Ammon's horn (tissue), 1 donor: ENCODE data around the gene MYCBP2.
"Not testable (repeated sequence)": the region's sequence is repeated elsewhere in the genome, so short reads cannot be mapped to it uniquely, and the experiment has no call there.

ENCODE experiments used
- DNase-seq: peaks from one replicate; pipeline ENCODE4 v3.0.0-alpha.2; 2016; ENCODE audit warnings: low spot score

Gene MYCBP2, protein sequence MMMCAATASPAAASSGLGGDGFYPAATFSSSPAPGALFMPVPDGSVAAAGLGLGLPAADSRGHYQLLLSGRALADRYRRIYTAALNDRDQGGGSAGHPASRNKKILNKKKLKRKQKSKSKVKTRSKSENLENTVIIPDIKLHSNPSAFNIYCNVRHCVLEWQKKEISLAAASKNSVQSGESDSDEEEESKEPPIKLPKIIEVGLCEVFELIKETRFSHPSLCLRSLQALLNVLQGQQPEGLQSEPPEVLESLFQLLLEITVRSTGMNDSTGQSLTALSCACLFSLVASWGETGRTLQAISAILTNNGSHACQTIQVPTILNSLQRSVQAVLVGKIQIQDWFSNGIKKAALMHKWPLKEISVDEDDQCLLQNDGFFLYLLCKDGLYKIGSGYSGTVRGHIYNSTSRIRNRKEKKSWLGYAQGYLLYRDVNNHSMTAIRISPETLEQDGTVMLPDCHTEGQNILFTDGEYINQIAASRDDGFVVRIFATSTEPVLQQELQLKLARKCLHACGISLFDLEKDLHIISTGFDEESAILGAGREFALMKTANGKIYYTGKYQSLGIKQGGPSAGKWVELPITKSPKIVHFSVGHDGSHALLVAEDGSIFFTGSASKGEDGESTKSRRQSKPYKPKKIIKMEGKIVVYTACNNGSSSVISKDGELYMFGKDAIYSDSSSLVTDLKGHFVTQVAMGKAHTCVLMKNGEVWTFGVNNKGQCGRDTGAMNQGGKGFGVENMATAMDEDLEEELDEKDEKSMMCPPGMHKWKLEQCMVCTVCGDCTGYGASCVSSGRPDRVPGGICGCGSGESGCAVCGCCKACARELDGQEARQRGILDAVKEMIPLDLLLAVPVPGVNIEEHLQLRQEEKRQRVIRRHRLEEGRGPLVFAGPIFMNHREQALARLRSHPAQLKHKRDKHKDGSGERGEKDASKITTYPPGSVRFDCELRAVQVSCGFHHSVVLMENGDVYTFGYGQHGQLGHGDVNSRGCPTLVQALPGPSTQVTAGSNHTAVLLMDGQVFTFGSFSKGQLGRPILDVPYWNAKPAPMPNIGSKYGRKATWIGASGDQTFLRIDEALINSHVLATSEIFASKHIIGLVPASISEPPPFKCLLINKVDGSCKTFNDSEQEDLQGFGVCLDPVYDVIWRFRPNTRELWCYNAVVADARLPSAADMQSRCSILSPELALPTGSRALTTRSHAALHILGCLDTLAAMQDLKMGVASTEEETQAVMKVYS (N-terminal part only)

DNA sequence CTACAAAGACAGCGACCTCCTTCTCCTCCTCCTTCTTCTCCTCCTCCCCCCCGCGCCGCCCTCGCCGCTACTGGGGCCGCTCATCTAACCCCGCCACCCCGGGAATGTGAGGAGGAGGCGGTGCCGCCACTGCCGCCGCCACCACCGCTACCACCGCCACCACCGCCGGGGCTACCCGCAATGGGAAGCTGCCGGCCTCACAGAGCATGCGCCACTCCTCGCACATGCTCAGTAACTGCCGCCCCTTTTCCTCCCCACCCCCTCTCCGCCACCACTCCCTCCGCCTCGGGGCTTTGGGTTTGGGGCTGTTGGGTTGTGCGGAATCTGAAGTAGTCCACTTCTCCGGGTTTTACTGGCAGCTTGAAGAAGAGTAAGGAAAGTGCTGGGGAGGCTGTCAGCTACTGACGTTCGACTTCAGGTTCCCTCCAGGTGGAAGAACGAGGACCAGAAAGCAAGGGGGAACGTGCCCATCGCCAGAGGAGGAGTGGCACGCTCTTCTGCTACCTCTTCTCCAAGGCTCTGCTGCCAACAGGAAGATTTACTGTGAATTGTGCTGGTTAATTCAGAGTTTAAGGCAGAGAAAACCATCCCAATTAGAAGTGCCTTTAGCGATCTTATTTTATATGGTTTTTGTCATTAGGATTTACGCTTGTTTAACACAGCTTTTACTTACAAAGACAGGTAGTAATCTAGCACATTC is at the start of gene MYCBP2:
Gene MYCBP2, minus strand, starts transcription at position 190 of the 700 bp plus-strand sequence. CDS start 319 bp downstream, outside the sequence.
- peak; percentile 97 for DNase-seq

DNA sequence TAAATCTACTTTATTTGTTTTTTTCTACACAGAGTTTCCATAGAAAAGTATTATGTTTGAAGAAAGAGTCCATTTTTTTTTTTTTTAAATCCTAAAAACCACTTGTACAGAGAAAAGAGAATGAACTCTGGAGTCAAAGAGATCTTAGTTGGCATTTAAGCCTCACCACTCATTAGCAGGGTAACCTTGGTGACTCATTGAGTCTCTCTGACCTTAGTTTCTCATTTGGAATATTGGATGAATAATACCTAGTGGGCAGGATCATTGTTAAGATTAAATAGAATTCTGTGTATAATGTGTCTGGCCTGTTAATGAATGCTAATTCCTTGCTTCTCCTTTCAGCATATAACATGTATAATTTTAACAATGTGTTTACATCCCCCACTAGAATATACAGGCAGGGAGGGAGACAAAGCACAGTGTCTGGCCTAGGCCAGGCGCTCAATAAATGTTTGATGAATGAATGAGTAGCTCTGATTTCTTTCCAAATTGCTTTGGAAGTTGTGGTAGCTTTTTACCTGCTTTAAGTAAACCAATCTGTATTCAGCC is 48.7 kb upstream of the MYCBP2 start:
- peak; percentile 13 for DNase-seq

DNA sequence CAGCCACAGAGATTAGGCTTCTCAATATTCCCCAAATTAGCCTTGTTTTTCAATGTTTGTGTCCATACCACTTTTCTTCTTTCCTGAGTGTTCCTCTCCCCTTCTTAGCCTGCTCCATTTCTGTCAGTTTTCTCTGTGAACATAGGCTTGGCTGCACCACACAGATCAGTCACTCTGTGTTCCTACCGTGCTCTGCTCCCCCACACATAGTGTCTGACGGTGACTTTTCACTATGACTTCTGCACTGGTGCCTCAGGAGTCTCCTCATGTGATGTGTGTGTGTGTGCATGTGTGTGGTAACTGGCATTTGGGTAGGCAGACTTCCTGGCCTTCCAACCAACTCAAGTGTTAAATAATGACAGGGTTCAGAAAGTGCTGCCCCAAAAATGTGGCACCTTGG is 47.9 kb upstream of the MYCBP2 start:
- DNase-seq = peak; percentile 43

DNA sequence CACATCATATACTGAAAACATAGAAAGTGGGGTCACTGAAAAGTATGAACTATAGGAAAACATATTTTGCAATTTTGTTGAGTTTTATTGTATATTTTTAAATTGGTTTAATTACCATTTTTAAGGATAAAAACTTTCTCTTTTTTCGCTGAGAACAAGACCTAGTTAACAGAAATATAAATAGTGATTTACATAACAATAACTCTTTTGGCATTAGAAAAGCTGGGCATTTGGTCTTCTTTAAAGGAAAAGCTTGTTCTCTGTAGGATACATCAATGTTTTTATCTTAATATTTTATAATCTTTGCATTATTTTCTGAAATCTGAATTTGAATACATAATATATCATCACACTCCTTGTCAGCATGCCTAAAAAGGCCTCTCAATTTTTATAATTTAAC is 47.4 kb upstream of the MYCBP2 start:
- DNase-seq = no peak

DNA sequence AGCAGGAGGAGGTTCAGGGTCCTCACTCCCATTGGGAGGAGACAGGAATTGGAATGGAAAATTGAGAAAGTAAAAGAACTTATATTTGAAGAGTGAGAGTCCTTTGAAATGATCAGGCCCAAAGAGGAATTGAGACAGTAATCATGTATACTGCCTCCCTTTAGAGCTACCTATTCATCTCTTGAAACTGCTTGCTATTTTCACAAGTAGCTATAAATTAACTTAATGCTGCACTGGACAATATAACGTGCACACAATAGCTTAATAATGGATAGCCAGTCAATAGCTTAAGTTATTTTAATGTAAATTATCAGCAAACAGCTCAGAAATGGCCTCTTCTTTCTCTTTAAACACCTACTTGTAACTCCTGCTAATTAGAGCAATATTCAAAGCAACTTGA is 46.6 kb upstream of the MYCBP2 start:
- DNase-seq = no peak

DNA sequence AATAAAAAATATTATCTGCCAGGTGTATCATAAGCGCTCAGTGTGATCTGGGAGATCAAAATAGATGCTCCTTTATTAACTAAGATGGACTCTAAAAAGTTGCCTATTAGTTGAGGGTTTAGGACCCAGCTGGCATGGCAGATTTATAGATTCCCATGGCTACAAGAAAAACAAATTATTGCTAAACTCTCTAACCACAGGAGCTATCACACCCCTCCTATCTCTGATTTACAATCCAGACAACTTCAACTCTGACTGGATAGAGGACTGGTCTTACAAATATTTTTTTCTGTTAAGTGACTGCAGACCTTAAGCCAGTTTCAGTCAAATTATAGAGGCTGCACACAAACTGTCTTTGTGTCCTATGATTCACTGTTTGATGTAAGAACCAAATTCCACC is 45.4 kb upstream of the MYCBP2 start:
- DNase-seq = no peak

DNA sequence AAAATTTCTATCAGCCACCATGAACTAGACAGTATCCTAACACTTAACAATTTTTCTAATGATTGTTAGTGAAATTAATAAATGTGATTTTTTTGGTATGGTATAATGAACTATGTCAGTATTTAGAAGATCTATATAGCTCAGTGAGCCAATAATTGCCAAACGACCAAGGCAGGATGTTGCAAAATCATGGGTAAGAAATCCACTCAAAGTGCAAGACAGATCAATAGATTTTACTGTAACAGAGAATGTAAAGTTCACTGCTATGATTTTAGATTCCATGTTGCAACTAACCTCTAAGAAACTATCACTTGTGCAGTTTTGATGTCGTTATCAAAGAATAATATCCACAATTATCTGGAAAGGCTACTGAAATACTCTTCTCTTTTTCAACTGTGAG is 44.0 kb upstream of the MYCBP2 start:
- no peak for DNase-seq

DNA sequence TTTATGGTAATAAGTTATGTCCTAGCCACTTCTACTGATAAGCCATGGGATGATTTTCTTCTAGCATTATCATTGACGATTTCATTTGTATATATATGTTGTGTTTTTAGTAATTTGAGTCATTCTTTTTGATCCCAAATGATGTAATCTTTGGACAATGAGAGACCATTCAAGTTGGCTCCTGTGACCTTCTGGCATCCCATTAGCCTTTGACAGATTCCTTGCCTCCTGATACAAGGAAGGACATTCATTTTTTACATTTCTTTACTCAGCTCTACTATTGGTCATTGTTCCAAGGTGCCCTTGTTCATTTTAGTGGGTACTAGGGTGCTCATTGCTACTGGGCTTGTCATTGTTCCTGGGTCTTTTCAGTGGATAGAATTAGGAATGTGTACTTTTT is 35.3 kb upstream of the MYCBP2 start:
- no peak for DNase-seq

DNA sequence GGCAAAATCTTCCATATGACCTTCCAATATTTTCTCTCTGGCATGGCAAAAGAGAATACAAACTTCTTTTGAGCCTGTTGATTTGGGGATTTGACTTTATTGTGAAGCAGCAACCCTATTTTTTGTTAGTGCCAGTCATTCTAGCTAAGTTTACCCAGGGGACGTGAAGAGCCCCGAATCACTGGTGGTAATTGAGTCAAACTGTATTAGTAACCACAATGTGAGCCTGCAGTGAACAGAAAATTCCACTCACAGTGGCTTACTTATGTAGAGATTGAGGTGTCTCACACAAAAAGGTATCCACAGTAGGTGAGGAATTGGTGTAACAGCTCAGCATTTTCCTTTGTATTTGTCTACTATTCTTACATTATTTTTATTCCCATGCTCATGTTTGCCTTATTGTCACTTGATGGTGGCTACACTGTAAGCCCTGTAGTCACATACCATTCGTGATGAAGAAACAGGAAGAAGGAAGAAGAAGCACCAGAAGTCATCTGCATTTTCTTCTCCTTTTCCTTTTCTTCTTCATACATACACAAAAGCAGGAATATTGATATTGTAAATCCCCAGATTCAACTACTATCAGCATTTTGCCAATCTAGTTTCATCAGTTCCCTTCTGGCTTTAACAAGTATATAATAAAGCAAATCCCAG is 33.3 kb upstream of the MYCBP2 start:
- no peak for DNase-seq

DNA sequence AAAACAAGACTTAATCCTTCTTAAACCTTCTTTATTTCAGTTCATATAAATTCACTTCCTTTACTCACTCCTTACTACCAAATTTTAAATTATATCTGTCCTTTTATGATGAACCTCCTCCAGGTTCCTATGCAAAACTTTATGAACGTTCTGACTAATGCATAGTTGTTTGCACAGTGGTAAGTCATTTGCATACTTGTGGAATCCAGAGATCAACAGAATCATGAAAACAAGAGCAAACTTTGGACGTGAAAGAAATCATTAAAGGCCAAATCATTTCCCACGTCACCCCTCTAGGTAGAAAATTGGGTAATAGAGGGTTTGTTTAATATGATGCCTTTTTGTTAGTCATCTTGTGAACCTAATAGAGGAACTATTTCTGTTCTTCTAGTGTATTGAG is 32.3 kb upstream of the MYCBP2 start:
- DNase-seq = no peak

DNA sequence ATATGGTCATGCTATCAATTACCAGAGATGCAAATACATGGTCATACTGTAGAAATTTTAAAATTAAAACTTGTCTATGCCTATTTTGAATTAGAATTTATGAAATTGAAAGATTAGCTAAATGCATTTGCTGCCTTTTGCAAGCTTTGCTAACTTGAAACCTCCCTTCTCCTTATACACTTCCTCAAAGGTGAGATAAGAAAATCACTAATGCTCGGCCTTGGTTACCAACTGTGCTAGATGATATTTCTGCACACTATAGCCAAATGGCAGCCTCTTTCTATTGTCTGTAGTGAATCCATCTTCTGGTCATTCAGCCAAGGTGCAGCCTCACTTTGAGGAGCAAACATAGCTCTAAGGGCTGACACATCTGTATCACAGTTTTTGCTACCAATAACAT is 31.1 kb upstream of the MYCBP2 start:
- no peak for DNase-seq

DNA sequence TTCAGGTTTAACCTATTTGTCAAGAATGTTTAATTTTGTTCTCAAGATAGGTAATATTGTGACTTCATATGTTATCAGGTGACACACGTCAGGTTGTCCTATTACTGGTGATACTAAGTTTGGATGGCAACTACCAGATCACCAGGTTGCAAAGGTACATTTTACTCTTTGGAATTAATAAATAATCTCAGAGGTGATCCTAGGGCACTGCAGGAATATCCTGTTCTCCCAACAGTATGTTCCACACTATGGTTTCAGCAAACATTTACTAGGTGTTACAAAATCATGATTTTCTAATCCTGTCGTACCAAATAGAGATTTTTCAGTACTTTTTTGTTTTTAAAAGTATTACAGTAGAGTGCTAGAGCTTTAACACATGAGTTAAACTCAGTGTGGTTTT is 29.3 kb upstream of the MYCBP2 start:
- DNase-seq = no peak

DNA sequence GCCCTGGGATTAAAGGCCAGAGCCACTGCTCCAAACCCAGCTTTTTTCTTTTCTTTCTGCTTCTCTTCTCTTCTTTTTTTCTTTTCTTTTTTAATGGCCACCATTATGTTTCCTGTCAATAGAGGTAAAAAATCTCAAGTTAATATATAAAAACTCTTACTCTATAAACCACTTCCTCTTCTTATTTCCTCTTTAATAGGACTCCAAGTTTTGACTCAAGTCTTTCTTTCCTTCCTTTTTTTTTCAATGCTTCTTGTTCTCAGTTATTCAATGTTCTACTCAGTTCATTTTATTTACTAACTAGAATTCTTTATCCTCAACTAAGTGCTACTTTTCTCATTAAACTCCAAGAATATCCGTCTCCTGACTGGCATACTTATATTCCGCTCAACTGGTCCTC is 27.1 kb upstream of the MYCBP2 start:
- no peak for DNase-seq

DNA sequence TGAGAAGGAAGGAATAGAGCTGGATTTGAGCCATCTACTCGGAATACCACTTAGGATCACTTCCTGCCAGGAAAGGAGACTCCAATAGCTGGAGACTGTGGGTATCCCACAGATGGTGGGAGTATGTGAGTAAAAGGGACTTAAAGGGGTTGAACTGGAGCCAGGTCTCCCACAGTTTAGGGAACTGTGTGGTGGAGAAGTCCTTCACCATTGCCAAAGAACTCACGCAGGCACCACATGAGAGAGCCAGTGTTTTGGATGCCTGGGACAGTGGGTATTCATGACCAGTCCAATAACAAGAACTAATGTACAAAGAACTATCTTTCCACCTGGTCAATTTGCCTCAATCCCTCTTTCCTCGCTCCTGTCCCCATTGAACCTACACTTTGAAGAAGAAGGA is 24.4 kb upstream of the MYCBP2 start:
- DNase-seq = peak; percentile 80

DNA sequence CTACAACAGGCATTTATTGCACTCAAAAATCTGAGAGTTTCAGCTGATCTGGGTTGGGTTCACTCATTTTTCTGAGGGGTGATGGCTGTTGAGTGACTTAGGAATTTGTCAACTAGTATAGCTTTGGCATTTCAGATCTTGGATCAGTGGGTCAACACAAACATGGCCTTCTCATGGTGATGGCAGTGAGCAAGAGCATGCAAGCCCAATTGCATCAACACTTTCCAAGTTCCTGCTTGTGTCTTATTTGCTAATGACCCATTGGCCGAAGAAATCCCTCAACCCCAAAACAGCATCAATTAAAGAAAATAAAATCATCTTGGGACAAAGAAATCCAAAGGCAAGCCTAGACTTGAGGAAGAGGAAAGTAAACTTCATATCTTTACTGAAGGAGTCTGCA is 23.9 kb upstream of the MYCBP2 start:
- no peak for DNase-seq

DNA sequence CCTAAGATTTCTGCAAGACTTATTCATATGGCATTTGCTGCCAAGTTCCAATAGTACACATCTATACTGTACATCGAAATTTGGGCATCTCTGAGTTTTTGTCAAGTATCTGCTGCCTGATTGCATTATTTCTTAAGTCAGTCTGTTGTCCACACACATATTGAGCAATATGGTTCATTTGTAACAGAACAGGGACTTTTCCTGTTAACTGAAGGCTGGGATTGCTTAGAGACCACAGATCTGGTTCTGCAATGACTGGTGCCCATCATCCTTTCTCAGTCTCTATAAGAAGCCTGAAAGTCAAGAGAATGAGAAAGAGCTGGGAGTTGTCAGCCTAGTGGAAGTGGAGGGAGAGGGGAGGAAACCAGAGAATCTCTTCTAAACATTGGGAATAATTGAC is 22.5 kb upstream of the MYCBP2 start:
- DNase-seq = no peak

DNA sequence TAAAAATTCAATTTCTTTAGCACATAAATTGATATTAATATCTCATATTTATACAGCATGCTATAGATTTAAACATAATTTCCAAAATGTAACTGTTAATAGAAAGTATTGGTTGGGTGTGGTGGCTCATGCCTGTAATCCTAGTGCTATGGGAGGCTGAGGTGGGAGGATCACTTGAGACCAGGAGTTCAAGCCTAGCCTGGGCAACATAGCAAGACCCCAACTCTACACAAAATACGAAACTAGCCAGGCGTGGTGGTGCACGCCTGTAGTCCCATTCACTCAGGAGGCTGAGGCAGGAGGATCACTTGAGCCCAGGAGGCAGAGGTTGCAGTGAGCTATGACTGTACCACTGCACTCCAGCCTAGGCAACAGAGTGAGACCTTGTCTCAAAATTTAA is 20.5 kb upstream of the MYCBP2 start:
- DNase-seq = not testable (repeated sequence)

DNA sequence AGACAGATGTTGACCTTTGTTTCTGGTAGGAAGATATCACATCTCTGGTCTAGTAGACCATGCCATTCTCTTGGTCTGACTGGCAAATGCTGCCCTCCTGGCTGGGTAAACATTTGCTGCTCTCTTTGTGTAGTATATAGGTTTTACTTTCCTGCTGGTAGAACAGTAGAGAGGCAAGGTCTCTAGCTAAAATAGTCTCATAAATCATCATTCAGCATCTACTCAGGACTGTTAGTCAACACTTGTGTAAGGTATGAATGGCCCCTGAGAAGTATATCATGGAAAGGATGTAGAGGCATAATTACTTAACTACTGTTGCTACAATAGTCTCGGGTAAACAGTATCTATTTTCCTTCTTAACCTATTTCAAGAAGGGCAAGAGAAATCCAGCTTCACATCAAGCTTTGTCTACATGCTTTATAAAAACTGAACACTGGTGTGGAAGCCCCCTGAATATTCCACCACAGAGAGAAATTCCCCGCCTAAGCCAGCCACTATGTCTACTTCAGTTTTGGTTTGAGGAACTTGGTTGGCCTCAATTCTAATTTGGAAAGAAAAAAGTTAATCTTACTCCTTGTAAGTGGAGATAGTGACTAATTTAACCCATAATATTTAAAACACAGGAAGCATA is 18.4 kb upstream of the MYCBP2 start:
- DNase-seq = no peak

DNA sequence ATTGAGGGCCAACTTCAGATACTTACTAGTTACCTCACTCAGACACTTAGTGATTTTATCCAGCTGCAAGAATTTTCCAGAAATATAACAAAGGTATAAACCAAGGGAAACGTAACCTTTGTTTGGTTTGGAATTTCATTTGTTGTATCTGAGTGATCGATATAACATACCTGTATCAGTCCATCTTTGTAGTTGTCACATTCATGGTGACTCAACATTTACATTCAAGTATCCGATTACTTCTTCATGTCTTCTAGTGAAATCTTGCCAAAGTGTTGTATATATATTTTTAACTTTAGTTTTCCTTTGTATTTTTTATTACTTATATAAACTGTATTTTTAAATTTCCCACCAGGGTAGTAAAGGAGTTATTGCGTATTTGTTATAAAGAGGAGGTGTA is 16.9 kb upstream of the MYCBP2 start:
- DNase-seq = no peak

DNA sequence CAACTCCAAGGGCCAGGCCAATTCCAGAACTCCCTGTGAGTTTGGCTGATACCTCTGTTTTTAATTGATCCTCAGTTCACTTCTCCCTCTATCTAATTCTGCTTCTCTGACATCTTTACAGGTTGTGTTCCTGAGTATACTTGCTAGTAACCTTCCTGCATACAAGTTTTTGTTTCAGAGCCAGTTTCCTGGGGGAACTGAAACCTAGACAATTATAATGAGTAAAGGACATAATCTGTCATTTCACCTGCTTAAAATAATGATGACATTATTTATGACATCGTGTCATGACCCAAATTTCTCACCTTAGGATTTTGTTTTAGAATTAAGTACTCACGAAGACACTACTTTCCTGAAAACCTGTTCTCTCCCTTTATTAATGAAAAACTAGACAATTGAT is 12.5 kb upstream of the MYCBP2 start:
- no peak for DNase-seq
